ENCODE data around the gene WBP2. TPM values are rescaled to one million over a fixed set of nuclear protein-coding genes. Genes with fewer than 3 reads are reported as not detected.

Gene WBP2
- total and polyA plus RNA-seq, 9 of the 15 experiments (the other 6 are each of a cell fraction or from before 2014, with no cell fraction given) = 2.2 to 74.3 (median 20.0) TPM

GRCh38 chr17:75878174-75878998, 23.3 kb upstream of the WBP2 start, which contains the start of gene TRIM47 (continued):
- TF ChIP-seq ZBTB40 (IDR thresholded peaks at IDR 0.05) = no peak
- TF ChIP-seq ZBTB40 (CRISPR knock-in tag; IDR thresholded peaks at IDR 0.05) = no peak
- TF ChIP-seq MYC (IDR thresholded peaks at IDR 0.05; ENCODE audit: low read depth, low read length) = 0 out of 2 replicates have a peak, but pooled peaks have one; percentile 1
- TF ChIP-seq MYC (CRISPR knock-in tag; IDR thresholded peaks at IDR 0.05; ENCODE audit: borderline replicate concordance, low read depth) = no peak
- TF ChIP-seq FOXP1 (CRISPR knock-in tag; IDR thresholded peaks at IDR 0.05) = no peak
- TF ChIP-seq HDGF (IDR thresholded peaks at IDR 0.05) = no peak
- no peak for TF ChIP-seq BACH1 (tag; IDR thresholded peaks at IDR 0.05)
- no peak for TF ChIP-seq ZFP36 (IDR thresholded peaks at IDR 0.05; ENCODE audit: low read depth, low read length, partially characterized antibody)
- no peak for TF ChIP-seq ZBED1 (IDR thresholded peaks at IDR 0.05)
- peak; percentile 87 for TF ChIP-seq NCOA6 (IDR thresholded peaks at IDR 0.05)
- no peak for TF ChIP-seq ZKSCAN3 (CRISPR knock-in tag; IDR thresholded peaks at IDR 0.05)
- no peak for TF ChIP-seq RFX1 (IDR thresholded peaks at IDR 0.05)
- no peak for TF ChIP-seq RAD51 (IDR thresholded peaks at IDR 0.05; ENCODE audit: borderline replicate concordance, low read depth)
- TF ChIP-seq NR4A1 (CRISPR knock-in tag; IDR thresholded peaks at IDR 0.05) = no peak
- no peak for TF ChIP-seq NR4A1 (tag; IDR thresholded peaks at IDR 0.05)
- TF ChIP-seq HNRNPL (IDR thresholded peaks at IDR 0.05; ENCODE audit: low read depth, low read length) = no peak; the same call in 1 of the 2 replicates
- peak; percentile 71 for TF ChIP-seq MAX (CRISPR knock-in tag; IDR thresholded peaks at IDR 0.05)
- no peak for TF ChIP-seq FOSL1 (tag; conservative IDR thresholded peaks at IDR 0.05)

All from K562 (cell line).